ENCODE measurements around the gene TMEM272. TPM values are rescaled to one million over a fixed set of nuclear protein-coding genes. Genes with fewer than 3 reads are reported as not detected.

The TMEM272 gene
- total RNA-seq, 5 donors from 2014 or later (not counting 1 experiment from before 2014, with no cell fraction given) = 5.2 to 9.0 (median 8.8) TPM

DNA sequence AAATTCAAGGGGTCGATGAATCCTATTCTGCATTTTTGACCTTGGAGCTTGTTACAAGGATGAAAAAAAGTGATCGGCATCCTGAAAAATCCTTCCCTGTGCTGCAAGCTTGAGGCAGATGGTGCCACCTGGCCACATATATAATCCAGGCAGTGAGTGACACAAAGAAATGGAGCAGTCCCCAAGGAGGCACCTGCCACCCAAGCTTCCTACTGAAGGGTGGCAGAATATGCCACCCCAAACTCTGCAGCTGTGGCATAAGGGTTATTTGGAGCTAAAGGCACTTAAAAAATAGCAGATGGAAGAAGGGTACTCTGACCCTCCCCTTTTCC lies 15.4 kb downstream of the TMEM272 start:
- Histone ChIP-seq H3K4me3 (ENCODE audit: control insufficient read depth in 1 of 2, extremely low read depth in 1 of 2, low read length in 1 of 2) (no peak overlapping the region), H3K36me3 (ENCODE audit: control insufficient read depth in 2 of 2, extremely low read depth in 1 of 2, insufficient read depth in 1 of 2, low read length in 1 of 2) (no peaks in the 10 kb centered on the region), H3K4me1 (ENCODE audit: control insufficient read depth in 1 of 2, extremely low read depth in 1 of 2, insufficient read depth in 2 of 2, low read length in 2 of 2) (peaks cover 43 to 64% of the 10 kb centered on the region in 2 experiments), H3K27ac (ENCODE audit: low read length) (no peak overlapping the region), H3K9me3 (no peaks in the 10 kb centered on the region), H3K27me3 (replicated peaks in 1 of 2; ENCODE audit: control insufficient read depth in 2 of 2, extremely low read depth in 1 of 2, insufficient read depth in 2 of 2, low read length in 1 of 2) (no peaks in the 10 kb centered on the region)
- ATAC-seq (replicated peaks in 1 of 4) = no peak
- POLR2A ChIA-PET = interaction anchor here (0.6 to 1.0 kb wide), 3 partner anchors 9 to 23 kb away, joined by 3 read pairs; no protein-coding TSS in a partner anchor
- DNase-seq = no peak
- Mint-ChIP-seq H3K27ac (peak overlapping the region; percentile 68 to 94), H3K4me1 (peaks cover 68 to 76% (median 71%) of the 10 kb centered on the region in 3 donors), H3K9me3 (no peaks in the 10 kb centered on the region), H3K36me3 (no peaks in the 10 kb centered on the region), H3K27me3 (no peaks in the 10 kb centered on the region), H3K4me3 (peak overlapping the region in 1 of 3 donors; percentile 91)
- CTCF ChIA-PET = interaction anchor here (0.6 to 5.2 kb wide), 7 partner anchors 14 to 395 kb away, joined by 3 to 43 read pairs (median 3); no protein-coding TSS in a partner anchor
- WGBS (ENCODE audit: insufficient coverage) = 81% methylated on average over 2 of the region's 2 CpGs

DNA sequence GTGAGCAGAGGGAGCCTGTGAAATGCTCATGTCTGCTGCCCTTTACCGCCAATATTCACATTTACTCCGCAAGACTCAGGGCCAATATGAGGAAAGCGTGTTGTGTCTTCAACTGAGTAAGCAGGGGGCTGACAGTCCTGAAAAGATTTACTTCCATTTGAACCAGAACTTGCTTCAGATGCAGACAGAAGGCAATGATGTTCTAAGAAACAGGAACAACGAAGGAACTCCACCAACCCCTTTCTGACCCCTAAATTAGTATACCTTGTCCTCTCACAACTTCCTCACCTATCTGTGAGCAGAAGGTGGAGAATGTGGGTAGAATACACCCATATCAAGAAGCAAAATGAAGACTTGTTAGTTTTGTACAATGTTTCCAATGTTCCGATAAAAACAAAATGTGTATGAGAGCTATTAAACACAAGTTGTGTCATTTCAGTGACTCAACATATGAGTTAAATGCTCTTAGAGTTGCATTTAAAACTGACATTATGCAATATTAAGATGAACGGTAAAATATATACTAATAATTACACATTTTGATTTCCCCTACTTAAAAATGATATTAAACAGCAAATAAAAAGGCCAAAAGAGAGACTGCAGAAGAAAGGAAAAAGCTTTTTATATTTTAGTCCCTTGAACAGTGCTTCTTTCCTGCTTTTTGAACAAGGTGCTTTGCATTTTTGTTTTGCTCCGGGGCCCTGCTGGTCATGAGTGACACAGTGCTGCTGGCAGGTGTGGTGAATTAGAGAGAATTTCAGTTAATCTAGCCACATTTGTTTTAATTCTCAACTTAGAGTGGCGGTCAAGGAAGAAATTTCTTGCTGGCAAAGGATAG lies 16.0 kb downstream of the TMEM272 start:
- 100% methylated on average over 1 of the region's 8 CpGs for WGBS (ENCODE audit: insufficient coverage)
- no peak for ATAC-seq (replicated peaks in 1 of 4)
- Mint-ChIP-seq H3K9me3 (no peaks in the 10 kb centered on the region), H3K27me3 (no peaks in the 10 kb centered on the region), H3K4me1 (peaks cover 73 to 82% (median 76%) of the 10 kb centered on the region in 3 donors), H3K4me3 (peak overlapping the region in 1 of 3 donors; percentile 91), H3K36me3 (no peaks in the 10 kb centered on the region), H3K27ac (peak overlapping the region; percentile 94 to 96)
- Histone ChIP-seq H3K36me3 (ENCODE audit: control insufficient read depth in 2 of 2, extremely low read depth in 1 of 2, insufficient read depth in 1 of 2, low read length in 1 of 2) (no peaks in the 10 kb centered on the region), H3K9me3 (no peaks in the 10 kb centered on the region), H3K4me1 (ENCODE audit: control insufficient read depth in 1 of 2, extremely low read depth in 1 of 2, insufficient read depth in 2 of 2, low read length in 2 of 2) (peaks cover 43 to 63% of the 10 kb centered on the region in 2 experiments), H3K4me3 (ENCODE audit: control insufficient read depth in 1 of 2, extremely low read depth in 1 of 2, low read length in 1 of 2) (no peak overlapping the region), H3K27me3 (replicated peaks in 1 of 2; ENCODE audit: control insufficient read depth in 2 of 2, extremely low read depth in 1 of 2, insufficient read depth in 2 of 2, low read length in 1 of 2) (no peaks in the 10 kb centered on the region), H3K27ac (ENCODE audit: low read length) (no peak overlapping the region)
- POLR2A ChIA-PET = interaction anchor here (0.7 to 1.0 kb wide), 2 partner anchors 9 to 13 kb away, joined by 3 read pairs; no protein-coding TSS in a partner anchor
- CTCF ChIA-PET = interaction anchor here (0.6 to 5.2 kb wide), 8 partner anchors 13 to 394 kb away, joined by 3 to 59 read pairs (median 4); no protein-coding TSS in a partner anchor
- no peak for DNase-seq

DNA sequence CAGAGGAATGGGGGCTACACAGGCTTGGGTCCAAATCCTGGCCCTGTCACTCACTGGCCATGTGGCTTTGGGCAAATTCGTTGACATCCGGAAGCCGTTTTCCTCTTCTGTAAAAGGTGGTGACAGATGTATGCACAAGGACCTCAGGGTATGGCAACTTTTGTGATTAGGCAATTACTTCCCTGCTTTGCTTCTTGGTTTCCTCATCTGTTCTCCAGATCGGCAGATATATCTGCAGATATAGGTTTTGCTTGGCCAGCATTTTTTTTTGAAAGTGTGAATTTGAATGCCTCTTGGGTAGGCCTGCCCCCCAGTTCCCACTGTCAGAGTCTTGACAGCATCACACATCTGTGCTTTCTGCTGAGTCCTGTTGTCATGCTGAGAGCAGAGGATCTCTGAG lies 17.7 kb downstream of the TMEM272 start:
- H3K4me1 ChIP-seq (ENCODE audit: control insufficient read depth in 1 of 2, extremely low read depth in 1 of 2, insufficient read depth in 2 of 2, low read length in 2 of 2) = peaks cover 49 to 68% of the 10 kb centered on the region in 2 experiments
- ChIA-PET POLR2A (no interaction called here), CTCF (interaction anchor here (0.6 to 5.2 kb wide), 5 partner anchors 12 to 187 kb away, joined by 3 to 59 read pairs (median 4); no protein-coding TSS in a partner anchor)
- WGBS (ENCODE audit: insufficient coverage) = 57% methylated on average over 1 of the region's 4 CpGs
- H3K27ac Mint-ChIP-seq = peak overlapping the region; percentile 94 to 96
- H3K4me3 Mint-ChIP-seq = peak overlapping the region; percentile 25 to 91 (median 91)
- peak overlapping the region; percentile 84 for H3K27ac ChIP-seq (ENCODE audit: low read length)
- H3K36me3 ChIP-seq (ENCODE audit: control insufficient read depth in 2 of 2, extremely low read depth in 1 of 2, insufficient read depth in 1 of 2, low read length in 1 of 2) = no peaks in the 10 kb centered on the region
- no peaks in the 10 kb centered on the region for H3K9me3 ChIP-seq
- ATAC-seq (replicated peaks in 1 of 4) = no peak
- H3K36me3 Mint-ChIP-seq = no peaks in the 10 kb centered on the region
- no peaks in the 10 kb centered on the region for H3K27me3 Mint-ChIP-seq
- H3K4me3 ChIP-seq (ENCODE audit: control insufficient read depth in 1 of 2, extremely low read depth in 1 of 2, low read length in 1 of 2) = no peak overlapping the region
- DNase-seq = no peak
- no peaks in the 10 kb centered on the region for H3K27me3 ChIP-seq (replicated peaks in 1 of 2; ENCODE audit: control insufficient read depth in 2 of 2, extremely low read depth in 1 of 2, insufficient read depth in 2 of 2, low read length in 1 of 2)
- no peaks in the 10 kb centered on the region for H3K9me3 Mint-ChIP-seq
- H3K4me1 Mint-ChIP-seq = peaks cover 83 to 88% (median 84%) of the 10 kb centered on the region in 3 donors

DNA sequence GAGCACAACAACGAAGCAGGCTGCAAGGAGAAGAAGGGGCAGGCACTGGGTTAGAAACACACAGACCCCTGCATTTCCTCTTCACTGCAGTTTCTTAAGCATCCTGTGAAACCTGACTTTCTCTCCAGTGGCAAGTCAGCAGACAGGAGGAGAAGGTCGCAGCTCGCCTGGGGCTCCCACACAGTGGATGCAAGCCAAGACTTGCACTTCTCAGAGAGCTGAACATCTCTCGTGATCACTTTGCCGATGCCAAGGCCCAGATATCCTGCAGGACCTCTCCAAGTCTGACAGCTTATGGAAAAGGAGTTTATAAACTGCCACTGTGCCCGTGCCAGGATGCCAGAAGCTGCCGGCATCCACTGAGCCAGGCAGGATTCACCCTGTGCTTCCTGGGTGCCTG lies 18.4 kb downstream of the TMEM272 start:
- peaks cover 82 to 89% (median 83%) of the 10 kb centered on the region in 3 donors for H3K4me1 Mint-ChIP-seq
- 43% methylated on average over 6 of the region's 7 CpGs for WGBS (ENCODE audit: insufficient coverage)
- peak in 2 of 35 experiments; percentile 34 to 42 for DNase-seq

DNA sequence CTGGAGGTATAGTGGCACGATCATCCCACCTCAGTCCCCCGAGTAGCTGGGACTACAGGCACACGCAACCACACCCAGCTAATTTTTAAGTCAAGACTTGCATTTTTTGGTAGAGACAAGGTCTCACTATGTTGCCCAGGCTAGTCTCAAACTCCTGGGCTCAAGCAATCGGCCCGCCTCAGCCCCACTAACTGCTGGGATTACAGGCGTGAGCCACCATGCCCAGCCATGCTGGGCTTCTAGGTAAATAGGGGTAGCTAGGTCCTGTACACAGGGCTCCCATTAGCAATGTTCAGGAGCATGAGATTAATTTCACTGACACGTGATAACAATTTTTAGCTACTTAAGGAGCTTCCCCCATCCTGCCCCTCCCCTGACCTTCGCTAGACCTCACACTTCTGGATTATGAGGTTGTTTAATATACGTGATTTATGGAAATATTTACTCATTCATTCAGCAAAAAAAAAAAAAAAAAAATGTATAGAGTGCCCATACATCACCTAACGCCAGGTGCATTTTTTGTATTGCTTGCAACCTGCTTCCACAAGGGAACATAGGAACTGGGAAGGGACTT lies 19.2 kb downstream of the TMEM272 start:
- POLR2A ChIA-PET = interaction anchor here (1.0 to 1.7 kb wide), 4 partner anchors 10 to 373 kb away, joined by 3 to 13 read pairs (median 5); partner anchors contain the start of gene INTS6 (in 1 of the 2)
- Histone ChIP-seq H3K4me1 (ENCODE audit: control insufficient read depth in 1 of 2, extremely low read depth in 1 of 2, insufficient read depth in 2 of 2, low read length in 2 of 2) (peaks cover 59 to 77% of the 10 kb centered on the region in 2 experiments), H3K4me3 (ENCODE audit: control insufficient read depth in 1 of 2, extremely low read depth in 1 of 2, low read length in 1 of 2) (peak overlapping the region; percentile 64 to 90)

More for the DNA sequence above, 18.4 kb downstream of the TMEM272 start:
- peak overlapping the region; percentile 84 for H3K27ac ChIP-seq (ENCODE audit: low read length)
- peak overlapping the region; percentile 94 to 96 for H3K27ac Mint-ChIP-seq
- H3K27me3 ChIP-seq (replicated peaks in 1 of 2; ENCODE audit: control insufficient read depth in 2 of 2, extremely low read depth in 1 of 2, insufficient read depth in 2 of 2, low read length in 1 of 2) = no peaks in the 10 kb centered on the region
- peak overlapping the region; percentile 84 to 91 (median 91) for H3K4me3 Mint-ChIP-seq
- H3K9me3 ChIP-seq = no peaks in the 10 kb centered on the region
- CTCF ChIA-PET = interaction anchor here (0.6 to 5.2 kb wide), 6 partner anchors 11 to 388 kb away, joined by 3 to 59 read pairs (median 3); partner anchors contain the start of gene NEK3 (in 1 of the 2)
- H3K9me3 Mint-ChIP-seq = no peaks in the 10 kb centered on the region
- peaks cover 51 to 70% of the 10 kb centered on the region in 2 experiments for H3K4me1 ChIP-seq (ENCODE audit: control insufficient read depth in 1 of 2, extremely low read depth in 1 of 2, insufficient read depth in 2 of 2, low read length in 2 of 2)
- no peaks in the 10 kb centered on the region for H3K27me3 Mint-ChIP-seq
- H3K36me3 ChIP-seq (ENCODE audit: control insufficient read depth in 2 of 2, extremely low read depth in 1 of 2, insufficient read depth in 1 of 2, low read length in 1 of 2) = no peaks in the 10 kb centered on the region
- H3K36me3 Mint-ChIP-seq = no peaks in the 10 kb centered on the region
- H3K4me3 ChIP-seq (ENCODE audit: control insufficient read depth in 1 of 2, extremely low read depth in 1 of 2, low read length in 1 of 2) = peak overlapping the region; percentile 8 to 15
- no peak for ATAC-seq (replicated peaks in 1 of 4)
- POLR2A ChIA-PET = no interaction called here

More for the DNA sequence above, 19.2 kb downstream of the TMEM272 start:
- Histone ChIP-seq H3K27ac (ENCODE audit: low read length) (peak overlapping the region; percentile 84), H3K27me3 (replicated peaks in 1 of 2; ENCODE audit: control insufficient read depth in 2 of 2, extremely low read depth in 1 of 2, insufficient read depth in 2 of 2, low read length in 1 of 2) (no peaks in the 10 kb centered on the region), H3K9me3 (no peaks in the 10 kb centered on the region), H3K36me3 (ENCODE audit: control insufficient read depth in 2 of 2, extremely low read depth in 1 of 2, insufficient read depth in 1 of 2, low read length in 1 of 2) (no peaks in the 10 kb centered on the region)
- H3K27ac Mint-ChIP-seq = peak overlapping the region; percentile 94 to 96
- ATAC-seq (replicated peaks in 1 of 4) = no peak
- no peaks in the 10 kb centered on the region for H3K36me3 Mint-ChIP-seq
- H3K27me3 Mint-ChIP-seq = no peaks in the 10 kb centered on the region
- CTCF ChIA-PET = interaction anchor here (0.7 to 5.2 kb wide), 7 partner anchors 9 to 334 kb away, joined by 3 to 59 read pairs (median 6); partner anchors contain the start of gene NEK3 (in 1 of the 2)
- peak overlapping the region; percentile 84 to 91 (median 91) for H3K4me3 Mint-ChIP-seq
- peak in 1 of 35 experiments; percentile 31 for DNase-seq
- H3K4me1 Mint-ChIP-seq = peaks cover 85 to 95% (median 89%) of the 10 kb centered on the region in 3 donors
- no CpG with 5 or more reads among the region's 10 CpGs for WGBS (ENCODE audit: insufficient coverage)
- H3K9me3 Mint-ChIP-seq = no peaks in the 10 kb centered on the region

Measured in T-cell (primary cell).